ENCODE measurements around the gene TULP4.
"Not testable (repeated sequence)": the region's sequence is repeated elsewhere in the genome, so short reads cannot be mapped to it uniquely, and the experiment has no call there.

Gene TULP4

DNA sequence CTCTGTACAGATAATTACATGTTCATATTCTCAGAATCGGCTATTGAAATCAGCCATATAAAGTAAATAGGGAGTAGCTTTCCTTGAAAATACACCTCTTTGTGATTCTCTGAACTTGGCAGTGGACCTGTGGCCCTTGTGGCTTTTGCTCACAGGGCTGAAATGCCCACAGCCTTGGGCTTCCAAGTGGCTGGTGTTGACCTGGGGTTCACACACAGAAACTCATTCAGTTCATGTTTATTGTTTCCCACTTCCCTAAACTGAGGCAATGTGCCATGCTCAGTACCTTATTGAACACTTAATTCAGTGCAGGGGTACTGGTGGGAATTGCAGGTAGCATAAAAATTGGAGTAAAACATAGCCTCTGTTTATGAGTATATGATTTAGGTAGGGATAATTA is 19.1 kb upstream of the TULP4 start:
- no peak overlapping the region for H3K4me3 ChIP-seq (ENCODE audit: low read depth, low read length)
- DNase-seq (ENCODE audit: low read depth): no peak
- TF ChIP-seq, protein P1, sequence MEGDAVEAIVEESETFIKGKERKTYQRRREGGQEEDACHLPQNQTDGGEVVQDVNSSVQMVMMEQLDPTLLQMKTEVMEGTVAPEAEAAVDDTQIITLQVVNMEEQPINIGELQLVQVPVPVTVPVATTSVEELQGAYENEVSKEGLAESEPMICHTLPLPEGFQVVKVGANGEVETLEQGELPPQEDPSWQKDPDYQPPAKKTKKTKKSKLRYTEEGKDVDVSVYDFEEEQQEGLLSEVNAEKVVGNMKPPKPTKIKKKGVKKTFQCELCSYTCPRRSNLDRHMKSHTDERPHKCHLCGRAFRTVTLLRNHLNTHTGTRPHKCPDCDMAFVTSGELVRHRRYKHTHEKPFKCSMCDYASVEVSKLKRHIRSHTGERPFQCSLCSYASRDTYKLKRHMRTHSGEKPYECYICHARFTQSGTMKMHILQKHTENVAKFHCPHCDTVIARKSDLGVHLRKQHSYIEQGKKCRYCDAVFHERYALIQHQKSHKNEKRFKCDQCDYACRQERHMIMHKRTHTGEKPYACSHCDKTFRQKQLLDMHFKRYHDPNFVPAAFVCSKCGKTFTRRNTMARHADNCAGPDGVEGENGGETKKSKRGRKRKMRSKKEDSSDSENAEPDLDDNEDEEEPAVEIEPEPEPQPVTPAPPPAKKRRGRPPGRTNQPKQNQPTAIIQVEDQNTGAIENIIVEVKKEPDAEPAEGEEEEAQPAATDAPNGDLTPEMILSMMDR (IDR thresholded peaks at IDR 0.05; ENCODE audit: low read depth, low read length, missing control alignments): no peak

DNA sequence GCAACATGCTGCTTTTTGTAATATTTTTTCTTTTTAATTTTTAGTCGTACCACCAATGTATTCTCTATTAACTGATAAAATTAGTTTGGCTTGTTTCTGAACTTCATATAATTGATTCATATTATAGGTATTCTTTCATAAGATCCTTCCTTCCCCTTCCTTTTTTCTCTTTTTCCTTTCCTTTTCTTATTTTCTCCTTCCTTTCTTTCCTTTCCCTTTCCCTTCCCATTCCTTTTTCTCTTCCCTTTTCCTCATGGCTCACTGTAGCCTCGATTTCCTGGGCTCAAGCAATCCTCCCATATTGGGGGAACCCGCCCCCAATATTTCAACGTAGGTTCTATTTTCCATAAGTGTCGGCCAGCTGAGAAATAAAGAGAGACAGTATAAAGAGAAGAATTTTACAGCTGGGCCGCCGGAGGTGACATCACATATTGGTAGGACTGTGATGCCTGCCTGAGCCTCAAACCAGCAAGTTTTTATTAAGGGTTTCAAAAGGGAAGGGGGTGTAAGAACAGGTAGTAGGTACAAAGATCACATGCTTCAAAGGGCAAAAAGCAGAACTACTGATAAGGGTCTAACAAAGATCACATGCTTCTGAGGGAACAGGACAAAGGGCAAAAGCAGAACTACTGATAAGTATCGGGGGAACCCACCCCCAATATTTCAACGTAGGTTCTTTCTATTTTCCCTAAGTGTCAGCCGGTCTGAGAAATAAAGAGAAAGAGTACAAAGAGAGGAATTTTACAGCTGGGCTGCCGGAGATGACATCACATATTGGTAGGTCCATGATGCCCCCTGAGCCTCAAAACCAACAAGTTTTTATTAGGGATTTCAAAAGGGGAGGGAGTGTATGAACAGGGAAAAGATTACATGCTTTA is 16.1 kb upstream of the TULP4 start:
- DNase-seq (ENCODE audit: low read depth); H3K4me3 ChIP-seq (ENCODE audit: low read depth, low read length): not testable (repeated sequence)

DNA sequence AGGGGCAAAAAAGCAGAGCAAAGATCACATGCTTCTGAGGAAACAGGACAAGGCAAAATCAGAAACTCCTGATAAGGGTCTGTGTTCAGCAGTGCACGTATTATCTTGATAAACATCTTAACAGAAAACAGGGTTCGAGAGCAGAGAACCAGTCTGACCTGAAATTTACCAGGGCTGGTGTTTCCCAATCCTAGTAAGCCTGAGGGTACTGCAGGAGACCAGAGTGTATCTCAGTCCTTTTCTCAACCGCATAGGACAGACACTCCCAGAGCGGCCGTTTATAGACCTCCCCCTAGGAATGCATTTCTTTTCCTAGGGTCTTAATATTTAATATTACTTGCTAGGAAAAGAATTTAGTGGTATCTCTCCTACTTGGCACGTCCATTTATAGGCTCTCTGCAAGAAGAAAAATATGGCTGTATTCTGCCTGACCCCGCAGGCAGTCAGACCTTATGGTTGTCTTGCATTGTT is 15.4 kb upstream of the TULP4 start:
- DNase-seq (ENCODE audit: low read depth); H3K4me3 ChIP-seq (ENCODE audit: low read depth, low read length): not testable (repeated sequence)

DNA sequence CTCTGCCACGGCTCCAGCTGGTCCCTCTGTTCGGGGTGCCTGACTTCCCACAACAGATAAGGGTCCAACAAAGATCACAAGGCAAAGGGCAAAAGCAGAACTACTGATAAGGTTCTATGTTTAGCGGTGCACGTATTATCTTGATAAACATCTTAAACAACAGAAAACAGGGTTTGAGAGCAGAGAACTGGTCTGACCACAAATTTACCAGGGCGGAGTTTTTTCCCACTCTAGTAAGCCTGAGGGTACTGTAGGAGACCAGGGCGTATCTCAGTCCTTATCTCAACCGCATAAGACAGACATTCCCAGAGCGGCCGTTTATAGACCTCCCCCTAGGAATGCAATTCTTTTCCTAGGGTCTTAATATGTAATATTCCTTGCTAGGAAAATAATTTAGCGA is 14.6 kb upstream of the TULP4 start:
- H3K4me3 ChIP-seq (ENCODE audit: low read depth, low read length); DNase-seq (ENCODE audit: low read depth): not testable (repeated sequence)

DNA sequence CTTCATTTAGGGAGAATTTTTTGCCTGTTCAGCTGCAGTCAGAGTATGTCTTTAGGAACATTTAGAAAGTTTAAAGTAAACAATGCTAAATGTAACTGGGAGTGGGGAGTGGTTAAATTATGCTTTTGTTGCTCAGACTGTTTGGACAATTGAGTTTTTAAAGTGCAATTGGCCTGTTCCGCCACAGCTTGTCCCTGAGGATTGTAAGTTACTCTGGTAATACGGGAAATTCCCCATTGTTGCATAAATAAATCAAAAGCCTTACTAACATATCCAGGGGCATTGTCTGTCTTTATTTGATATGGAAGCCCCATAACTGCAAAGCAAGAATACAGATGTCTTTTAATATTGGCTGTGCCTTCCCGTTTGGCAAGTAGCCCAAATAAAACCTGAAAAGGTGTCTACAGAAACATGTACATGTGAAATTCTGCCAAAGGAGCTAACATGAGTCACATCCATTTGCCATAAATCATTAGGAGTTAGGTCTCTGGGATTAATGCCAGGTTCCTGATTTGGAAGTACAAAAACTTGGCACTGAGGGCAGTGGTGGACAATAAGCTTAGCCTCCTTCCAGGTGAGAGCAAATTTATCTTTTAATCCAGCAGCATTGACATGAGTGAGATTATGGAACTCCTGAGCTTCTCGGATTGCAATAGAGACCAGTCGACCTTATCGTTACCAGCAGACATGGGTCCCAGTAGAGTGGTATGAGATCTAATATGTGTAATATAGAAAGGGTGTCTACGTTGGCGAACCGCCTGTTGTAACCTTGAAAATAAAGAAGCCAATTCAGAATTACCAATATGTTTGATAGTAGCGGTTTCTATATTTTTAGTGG is 11.7 kb upstream of the TULP4 start:
- DNase-seq (ENCODE audit: low read depth); H3K4me3 ChIP-seq (ENCODE audit: low read depth, low read length): not testable (repeated sequence)

DNA sequence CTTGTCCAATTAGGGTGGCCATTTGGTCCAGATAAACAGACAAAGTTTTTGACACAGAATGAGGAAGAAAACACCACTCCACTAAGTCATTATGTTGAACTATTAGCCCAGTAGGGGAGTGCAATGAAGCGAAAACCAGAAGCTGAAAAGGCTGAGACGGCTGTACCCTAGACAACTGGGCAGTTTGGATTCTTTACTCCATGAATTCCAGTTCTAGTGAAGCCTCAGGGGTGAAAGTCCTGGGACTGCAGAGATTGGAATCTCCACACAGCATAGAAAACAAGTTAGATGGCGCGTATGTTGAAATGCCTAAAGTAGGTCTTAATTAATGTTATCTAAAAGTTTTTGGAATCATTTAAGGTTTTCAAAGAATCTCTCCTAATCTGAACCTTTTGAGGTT is 10.7 kb upstream of the TULP4 start:
- H3K4me3 ChIP-seq (ENCODE audit: low read depth, low read length); DNase-seq (ENCODE audit: low read depth): not testable (repeated sequence)

DNA sequence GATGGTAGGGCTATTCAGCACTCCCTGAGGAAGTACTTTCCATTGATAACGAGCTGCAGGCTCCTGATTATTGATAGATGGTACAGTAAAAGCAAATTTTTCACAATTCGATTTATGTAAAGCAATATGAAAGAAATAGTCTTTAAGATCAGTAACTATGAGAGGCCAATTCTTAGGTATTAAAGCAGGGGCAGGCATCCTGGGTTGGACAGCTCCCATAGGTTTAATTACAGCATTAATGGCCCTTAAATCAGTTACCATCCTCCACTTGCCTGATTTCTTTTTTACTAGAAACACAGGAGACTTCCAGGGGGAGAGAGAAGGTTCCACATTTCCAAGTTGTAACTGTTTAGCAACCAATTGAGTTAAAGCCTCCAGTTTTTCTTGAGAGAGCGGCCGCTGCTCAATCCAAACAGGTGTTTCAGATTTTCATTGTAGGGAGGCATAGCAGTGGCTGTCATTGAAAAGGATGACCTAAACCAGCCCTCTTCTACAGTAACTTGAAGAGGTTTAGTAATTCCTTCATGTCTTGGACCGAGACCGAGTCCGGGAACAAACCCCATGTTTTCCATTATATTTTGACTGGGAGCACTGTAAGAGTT is 10.0 kb upstream of the TULP4 start:
- not testable (repeated sequence) for DNase-seq (ENCODE audit: low read depth); H3K4me3 ChIP-seq (ENCODE audit: low read depth, low read length)

DNA sequence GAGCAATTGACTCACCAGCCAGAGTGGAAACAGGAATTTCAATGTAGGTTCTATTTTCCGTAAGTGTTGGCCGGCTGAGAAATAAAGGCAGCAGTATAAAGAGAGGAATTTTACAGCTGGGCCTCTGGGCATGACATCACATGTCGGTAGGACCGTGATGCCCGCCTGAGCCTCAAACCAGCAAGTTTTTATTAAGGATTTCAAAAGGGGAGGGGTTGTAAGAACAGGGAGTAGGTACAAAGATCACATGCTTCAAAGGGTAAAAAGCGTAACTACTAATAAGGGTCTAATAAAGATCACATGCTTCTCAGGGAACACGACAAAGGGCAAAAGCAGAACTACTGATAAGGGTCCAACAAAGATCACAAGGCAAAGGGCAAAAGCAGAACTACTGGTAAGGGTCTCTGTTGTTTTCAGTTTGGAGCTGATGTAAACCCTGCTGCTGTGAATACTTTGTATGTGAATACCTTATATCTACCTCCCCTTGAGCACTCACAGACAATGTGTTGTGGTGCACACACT is 9.0 kb upstream of the TULP4 start:
- TF ChIP-seq, protein P1 (IDR thresholded peaks at IDR 0.05; ENCODE audit: low read depth, low read length, missing control alignments): no peak
- DNase-seq (ENCODE audit: low read depth): no peak
- H3K4me3 ChIP-seq (ENCODE audit: low read depth, low read length): no peak overlapping the region

DNA sequence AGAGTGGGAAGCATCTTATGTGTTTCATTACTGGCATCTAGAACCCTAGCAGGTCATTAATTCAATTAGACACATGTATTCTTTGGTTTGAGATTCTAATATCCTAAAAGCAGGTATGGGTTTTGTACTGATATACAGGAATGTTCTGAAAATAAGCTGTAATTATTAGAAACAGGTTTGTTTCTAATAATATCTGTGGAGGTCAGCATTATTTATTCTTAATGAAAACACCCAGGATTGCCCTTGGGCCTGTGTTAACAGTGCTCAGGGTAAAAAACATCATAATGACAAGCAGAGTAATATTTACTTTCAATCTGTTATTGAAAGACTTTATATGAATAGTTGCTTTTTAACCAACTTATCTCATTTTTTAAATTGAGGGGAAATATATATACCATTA is 8.0 kb upstream of the TULP4 start:
- DNase-seq (ENCODE audit: low read depth): no peak
- no peak overlapping the region for H3K4me3 ChIP-seq (ENCODE audit: low read depth, low read length)
- TF ChIP-seq, protein P1 (IDR thresholded peaks at IDR 0.05; ENCODE audit: low read depth, low read length, missing control alignments): no peak

DNA sequence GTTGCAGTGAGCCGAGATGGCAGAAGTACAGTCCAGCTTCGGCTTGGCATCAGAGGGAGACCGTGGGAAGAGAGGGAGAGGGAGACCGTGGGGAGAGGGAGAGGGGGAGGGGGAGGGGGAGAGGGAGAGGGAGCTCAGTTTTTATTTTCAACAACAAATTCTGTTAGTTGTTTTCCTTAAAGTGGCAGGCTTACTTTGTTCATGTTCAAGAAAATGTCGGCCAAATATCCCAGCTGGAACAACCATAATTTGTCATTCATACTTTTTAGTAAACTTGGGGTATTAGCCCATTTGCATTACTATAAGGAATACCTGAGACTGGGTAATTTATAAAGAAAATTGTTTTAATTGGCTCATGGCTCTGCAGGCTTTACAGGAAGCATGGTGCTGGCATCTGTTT is 2.5 kb upstream of the TULP4 start:
- no peak overlapping the region for H3K4me3 ChIP-seq (ENCODE audit: low read depth, low read length)
- no peak for DNase-seq (ENCODE audit: low read depth)
- TF ChIP-seq, protein P1 (IDR thresholded peaks at IDR 0.05; ENCODE audit: low read depth, low read length, missing control alignments): no peak
